Body of pancreas (tissue), 4 donors: ENCODE measurements around the gene TFAP2A.

Experiments used
- CTCF ChIP-seq, 7 experiments: fragments of 450-650 bp in 4 of 7; fragments of 200-600 bp in 3 of 7; sonication (generic) in 3 of 7; IDR thresholded peaks; one replicate each; pipeline ENCODE4 v1.5.1; 2016 to 2019; ENCODE audit warnings: antibody characterized with exemption in 7 of 7
- POLR2A ChIP-seq, 3 donors: fragments of 450-650 bp; IDR thresholded peaks; one replicate each; pipeline ENCODE4 v1.6.1; 2016; ENCODE audit warnings: antibody characterized with exemption in 3 of 3, mild to moderate bottlenecking in 2 of 3

DNA sequence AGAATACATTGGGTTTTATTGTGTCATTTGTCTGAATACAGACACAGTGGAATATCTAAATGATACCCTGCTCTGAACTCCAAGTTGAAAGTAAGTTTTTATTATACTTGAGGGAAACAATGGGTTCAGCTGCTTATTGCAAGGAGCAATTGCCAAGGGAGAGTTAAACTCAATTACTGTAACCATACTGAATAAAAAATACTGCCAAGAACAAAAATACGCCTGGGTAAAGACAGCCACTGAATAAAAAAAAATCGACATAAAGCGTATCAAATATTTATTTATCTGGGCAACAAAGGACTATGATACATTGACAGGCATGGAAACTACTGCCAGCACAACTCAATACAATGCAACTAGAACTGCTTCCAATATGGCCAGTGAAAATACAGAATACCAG, 18.1 kb downstream of the TFAP2A start:
- no peak for TF ChIP-seq CTCF (IDR thresholded peaks at IDR 0.05)
- TF ChIP-seq POLR2A (IDR thresholded peaks at IDR 0.05): no peak
